ENCODE results near the gene PCDH9.

PCDH9 gene

GRCh38 chr13:67036699-67037457 is 193.3 kb downstream of the PCDH9 start:
- no peak for DNase-seq (ENCODE audit: low spot score)

GRCh38 chr13:67033170-67033569 is 197.0 kb downstream of the PCDH9 start:
- no peak for DNase-seq (ENCODE audit: low spot score)

GRCh38 chr13:67023130-67023876 is 206.8 kb downstream of the PCDH9 start:
- no peak for DNase-seq (ENCODE audit: low spot score)

DNA sequence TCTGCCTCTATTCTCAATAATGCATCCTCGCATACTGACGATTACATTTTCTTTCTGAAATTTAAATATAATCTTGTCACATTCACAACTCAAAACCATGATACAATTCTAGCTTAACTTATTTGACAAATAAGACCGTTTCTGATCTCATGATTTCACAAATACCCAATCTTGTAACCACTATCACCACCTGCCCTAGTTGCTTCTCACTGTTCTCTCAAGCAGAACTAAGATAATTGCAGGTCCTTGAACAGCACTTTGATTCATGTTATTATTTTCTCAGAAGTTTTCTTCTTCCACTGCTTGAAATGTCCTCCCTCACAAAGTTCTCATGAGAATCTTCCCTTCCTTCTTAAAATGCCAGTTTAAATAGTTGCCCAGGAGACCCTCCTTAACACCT is 211.4 kb downstream of the PCDH9 start:
- DNase-seq (ENCODE audit: low spot score), result no peak

GRCh38 chr13:67017276-67017675 is 212.9 kb downstream of the PCDH9 start:
- DNase-seq (ENCODE audit: low spot score), result no peak

DNA sequence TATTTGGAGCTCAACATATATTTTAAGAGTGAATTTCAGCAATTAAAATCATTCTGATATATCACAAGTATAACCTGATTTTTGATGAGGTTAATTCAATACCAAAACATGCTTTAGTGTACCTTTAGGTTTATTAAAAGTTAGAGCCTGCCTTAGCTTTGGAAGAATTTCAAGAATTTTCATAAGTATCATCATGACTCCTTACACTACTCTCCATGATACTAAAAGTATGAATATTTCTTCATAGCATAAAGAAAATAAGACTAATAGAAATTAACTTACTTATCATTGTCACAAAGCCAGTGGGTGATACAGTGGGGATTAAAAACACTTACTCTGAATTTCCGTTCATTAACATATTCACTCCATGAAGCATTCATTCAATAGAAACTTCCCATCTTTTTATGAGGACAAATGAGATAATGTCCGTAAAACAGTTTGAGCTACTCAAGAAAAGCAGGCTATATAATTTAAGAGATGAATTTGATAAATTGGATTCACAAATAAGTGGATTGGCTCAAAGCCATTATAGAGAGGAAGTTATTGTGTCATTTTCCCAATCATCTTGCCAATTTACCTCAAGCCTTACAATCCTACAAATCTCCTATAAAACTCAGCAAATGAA is 214.0 kb downstream of the PCDH9 start:
- no peak for DNase-seq (ENCODE audit: low spot score)

DNA sequence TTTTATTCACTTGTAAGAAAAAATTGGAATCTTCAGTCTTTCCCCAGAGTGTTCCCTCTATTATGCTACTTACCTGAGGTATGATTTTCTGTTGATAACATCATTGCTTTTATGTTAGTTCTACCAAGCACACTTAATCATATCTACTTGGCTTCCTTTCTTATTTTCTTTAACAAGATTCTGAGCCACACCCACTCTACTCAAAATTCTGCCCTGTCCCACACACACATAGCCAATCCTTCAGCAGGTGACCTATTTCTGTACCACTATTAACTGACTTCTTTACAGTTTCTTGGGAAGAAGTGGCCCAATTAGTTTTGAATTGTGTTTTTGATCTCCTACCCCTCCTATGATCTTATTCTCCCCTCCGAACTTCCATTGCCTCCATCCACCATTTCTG is 215.7 kb downstream of the PCDH9 start:
- no peak for DNase-seq (ENCODE audit: low spot score)

DNA sequence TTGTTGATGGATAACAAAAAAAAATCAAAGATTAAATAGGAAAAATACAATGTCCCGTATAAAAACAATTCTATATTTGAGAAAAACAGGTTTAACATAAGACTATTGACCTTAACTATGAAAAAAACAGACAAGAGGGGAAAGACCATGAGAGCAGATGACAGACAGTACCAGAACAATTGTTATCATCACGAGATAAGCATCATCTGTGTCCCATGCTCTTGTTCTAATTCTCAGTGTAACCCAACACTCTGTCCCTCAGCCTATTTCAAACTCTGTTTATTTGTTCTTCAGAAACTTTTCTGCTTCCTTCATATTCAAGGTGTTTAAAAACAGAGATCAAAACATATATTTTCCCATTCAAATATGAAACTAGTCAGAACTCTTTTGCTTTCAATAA is 216.4 kb downstream of the PCDH9 start:
- no peak for DNase-seq (ENCODE audit: low spot score)

DNA sequence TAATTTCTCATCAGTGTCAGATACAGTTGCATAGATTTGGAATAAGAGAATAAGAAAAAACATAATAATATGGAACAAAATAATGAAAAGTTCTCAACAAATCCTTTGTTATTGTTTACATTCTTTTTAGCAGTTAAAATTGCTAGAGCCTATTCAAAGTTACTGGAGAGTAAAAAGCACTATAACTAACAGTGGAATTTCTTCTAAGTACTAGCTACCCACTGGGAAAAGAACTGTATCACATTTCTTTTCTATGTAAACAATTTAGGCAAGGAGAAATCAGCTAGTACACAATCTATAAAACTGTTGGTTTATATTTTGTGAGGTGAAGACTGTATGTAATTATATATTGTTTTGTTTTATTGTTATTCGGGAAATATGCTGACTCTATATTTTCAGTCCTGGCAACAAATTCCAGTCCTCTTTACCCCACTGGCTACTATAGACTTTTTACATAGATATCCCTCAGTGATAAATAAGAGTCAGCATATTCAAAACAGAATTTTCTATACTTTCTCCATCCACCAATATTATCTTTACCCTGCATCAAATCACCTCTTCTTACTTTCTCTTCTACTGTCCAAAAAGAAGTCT is 222.0 kb downstream of the PCDH9 start:
- no peak for DNase-seq (ENCODE audit: low spot score)

DNA sequence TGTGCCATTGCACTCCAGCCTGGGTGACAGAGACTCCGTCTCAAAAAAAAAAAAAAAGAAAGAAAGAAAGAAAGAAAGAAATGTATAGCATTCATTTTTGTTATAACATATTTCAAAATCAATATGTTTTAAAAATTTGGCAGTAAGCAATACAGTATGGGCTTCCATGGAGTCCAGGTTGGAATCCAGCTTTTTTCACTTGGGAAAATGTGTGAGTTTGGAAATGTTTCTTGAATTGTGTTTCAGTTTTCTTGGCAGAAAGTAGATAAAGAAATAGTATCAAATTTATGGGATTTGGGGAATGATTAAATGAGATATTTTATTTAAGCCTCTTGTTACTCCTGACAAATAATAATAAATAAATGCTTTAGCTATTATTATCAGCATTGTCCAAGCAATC is 225.6 kb downstream of the PCDH9 start:
- no peak for DNase-seq (ENCODE audit: low spot score)

DNA sequence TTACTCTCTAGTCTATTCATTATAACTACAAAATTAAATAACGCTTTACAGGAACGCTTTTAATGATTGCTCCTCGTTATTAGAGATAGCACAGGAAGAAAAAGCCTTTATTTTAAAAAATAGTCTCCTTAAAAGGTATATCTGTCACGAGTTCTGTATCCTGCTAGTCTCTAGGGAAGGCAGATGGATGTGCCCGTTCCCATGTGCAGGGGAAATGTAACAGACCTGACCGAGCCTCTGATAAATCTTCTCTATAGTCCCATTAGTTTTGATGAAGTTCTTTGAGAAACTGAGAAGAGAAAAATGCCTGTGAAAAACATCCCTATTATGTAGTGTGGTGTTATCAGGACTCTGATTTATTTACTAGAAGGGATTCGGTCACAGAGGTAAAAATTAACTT is 226.4 kb downstream of the PCDH9 start:
- no peak for DNase-seq (ENCODE audit: low spot score)

DNA sequence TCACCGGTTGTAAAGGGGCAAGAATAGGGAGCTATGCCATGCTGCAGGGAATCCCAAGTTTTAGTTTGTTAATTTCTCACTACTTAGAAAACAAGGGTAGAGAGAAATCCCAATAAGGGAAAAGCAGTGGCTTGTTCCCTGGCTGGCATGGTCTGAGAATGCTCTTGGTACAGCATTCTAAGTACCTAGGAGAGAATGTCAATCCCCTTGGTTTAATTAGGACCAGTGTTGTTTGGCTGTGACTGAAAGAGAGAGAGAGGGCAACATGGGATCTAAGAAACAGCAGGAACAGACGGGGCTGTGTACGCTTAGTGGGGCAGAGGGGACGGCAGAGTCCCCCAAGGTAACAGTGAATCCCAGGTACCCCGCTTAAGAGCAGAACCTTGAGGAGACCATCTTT is 228.8 kb downstream of the PCDH9 start:
- no peak for DNase-seq (ENCODE audit: low spot score)

- no peak for DNase-seq (ENCODE audit: low spot score)
Observed at GRCh38 chr13:66996503-66996902, 233.6 kb downstream of the PCDH9 start.

GRCh38 chr13:66995203-66995611 is 234.9 kb downstream of the PCDH9 start:
- no peak for DNase-seq (ENCODE audit: low spot score)

DNA sequence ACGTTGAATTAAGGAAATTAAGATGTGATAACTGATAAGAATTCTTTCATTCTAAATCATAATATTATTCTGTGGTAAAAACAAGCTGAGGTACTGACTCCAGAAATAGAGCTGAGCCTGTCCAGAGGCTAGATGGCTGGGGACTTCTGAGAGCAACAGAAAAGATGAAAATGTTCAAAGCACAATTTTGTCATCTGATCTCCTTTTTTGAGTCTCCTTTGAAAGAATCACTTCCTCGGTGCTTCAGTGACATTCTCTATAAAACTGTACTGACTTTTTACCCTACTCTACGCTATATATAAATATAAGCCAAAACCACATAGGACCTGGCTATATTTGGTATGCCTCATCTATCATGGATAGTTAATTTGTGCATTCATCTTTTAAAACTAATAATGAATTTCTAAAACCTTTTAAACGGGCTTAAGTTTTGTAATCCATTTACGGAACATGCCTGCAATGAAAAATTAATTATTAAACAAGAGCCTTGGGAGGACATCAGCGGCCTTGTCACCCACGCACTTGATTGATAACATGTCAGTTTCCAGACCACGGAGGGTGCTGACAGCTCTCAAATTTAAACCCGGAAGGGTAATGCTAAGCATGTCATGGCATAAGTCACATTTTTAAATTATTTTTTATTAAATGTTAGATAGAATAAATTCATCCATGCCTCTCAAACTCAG is 235.5 kb downstream of the PCDH9 start:
- no peak for DNase-seq (ENCODE audit: low spot score)

DNA sequence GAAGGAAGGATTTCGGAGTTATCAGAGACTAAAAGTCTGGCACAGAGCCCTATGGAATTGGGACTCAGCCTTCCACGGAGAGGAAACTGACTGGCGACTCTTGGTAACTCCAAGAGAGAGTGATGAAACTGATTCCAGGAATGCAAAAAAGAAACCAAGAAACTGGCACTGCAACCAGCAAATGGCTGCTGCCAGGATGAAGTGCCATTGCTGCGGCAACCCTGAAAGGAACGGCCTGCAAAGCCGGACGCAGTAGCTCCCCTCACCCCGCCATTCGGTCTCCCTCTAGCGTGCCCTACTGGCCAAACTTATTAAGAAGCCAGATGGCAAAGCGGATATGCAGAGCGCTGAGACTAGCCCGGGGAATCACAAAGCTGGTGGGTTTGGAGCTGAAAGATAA is 236.0 kb downstream of the PCDH9 start:
- DNase-seq (ENCODE audit: low spot score), result peak; percentile 39

DNA sequence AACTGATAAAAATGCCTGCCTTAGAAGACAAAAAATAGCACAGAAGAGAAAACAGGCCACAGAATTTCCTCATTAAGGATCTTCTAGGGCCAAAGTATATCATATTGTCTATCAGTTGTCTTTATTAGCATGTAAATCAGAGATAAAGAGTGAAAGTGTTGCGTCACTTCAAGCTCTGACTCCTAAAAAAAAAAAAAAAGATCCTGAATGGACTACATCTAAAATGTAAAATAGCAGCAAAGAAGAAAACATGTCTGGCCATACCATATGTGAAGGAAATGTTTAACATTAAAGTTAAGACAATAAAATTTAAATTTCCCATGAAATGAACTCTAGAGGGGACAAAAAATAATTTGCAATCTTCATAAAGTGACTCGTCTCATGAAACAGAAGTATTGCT is 237.4 kb downstream of the PCDH9 start:
- no peak for DNase-seq (ENCODE audit: low spot score)

- DNase-seq (ENCODE audit: low spot score), result no peak
Observed at GRCh38 chr13:66992183-66992582, 238.0 kb downstream of the PCDH9 start.

- no peak for DNase-seq (ENCODE audit: low spot score)
Observed at GRCh38 chr13:66984241-66984640, 245.9 kb downstream of the PCDH9 start.

DNA sequence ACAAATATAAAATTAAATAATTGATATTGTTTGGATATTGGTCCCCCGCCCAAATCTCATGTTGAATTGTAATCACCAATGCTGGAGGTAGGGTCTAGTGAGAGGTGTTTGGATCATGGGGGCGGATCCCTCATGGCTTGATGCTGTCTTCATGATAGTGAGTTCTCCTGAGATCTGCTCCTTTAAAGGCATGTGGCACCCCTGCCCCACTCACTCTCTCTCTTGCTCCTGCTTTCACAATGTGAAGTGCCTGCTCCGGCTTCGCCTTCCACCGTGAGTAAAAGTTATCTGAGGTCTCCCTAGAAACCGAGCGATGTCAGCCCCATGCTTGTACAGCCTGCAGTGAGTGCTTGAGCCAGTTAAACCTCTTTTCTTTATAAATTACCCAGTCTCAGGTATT is 248.2 kb downstream of the PCDH9 start:
- DNase-seq (ENCODE audit: low spot score), result no peak

DNA sequence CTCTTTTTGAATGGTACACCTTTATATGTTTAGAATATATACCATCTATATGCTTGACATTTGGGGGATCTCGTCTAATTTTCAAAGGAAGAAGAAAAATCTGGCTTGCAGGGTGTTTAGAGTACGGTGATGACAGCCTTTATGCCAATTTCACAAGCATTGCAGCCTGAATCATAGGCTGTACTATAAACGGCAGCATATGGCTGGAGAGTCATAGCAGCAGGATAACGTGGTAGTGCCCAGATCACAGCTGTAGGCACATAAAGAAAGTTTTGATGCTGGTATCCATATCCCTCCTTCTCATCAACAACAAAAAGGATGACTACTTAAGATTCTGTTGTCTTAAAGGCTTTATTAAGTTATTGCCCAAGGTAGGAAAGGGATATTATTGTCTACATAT is 253.0 kb downstream of the PCDH9 start:
- no peak for DNase-seq (ENCODE audit: low spot score)

DNA sequence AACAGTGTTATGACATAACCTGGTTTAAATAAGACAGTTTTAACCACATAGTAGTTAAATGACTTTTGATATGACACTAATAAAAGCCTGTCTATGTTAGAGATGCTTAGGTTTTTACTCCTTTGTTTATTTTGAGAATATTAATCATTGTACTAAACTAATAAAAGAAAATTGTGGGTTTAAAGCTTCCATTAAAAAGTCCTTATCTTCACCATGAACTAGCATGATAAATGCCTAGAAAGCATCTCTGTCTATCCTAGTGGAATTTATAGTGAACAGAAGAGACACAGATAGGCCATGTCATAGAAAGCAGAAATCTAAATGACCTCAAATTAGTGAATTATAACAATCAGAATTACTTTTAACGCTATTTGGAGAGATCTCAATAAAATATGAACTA is 255.2 kb downstream of the PCDH9 start:
- no peak for DNase-seq (ENCODE audit: low spot score)

All from HuH-7 (cell line).